Measurements from ENCODE around the gene KRTAP10-1. TPM values are rescaled to one million over a fixed set of nuclear protein-coding genes. Genes with fewer than 3 reads are reported as not detected.
"Not testable (repeated sequence)": the region's sequence is repeated elsewhere in the genome, so short reads cannot be mapped to it uniquely, and the experiment has no call there.

KRTAP10-1 gene
- total and polyA plus RNA-seq, 9 of the 15 experiments (the other 6 are each of a cell fraction or from before 2014, with no cell fraction given), result not detected

- CTCF ChIA-PET (ENCODE audit: low intra/inter-chr PET ratio); BruUV-seq (replicated peaks): not testable (repeated sequence)
- in situ Hi-C loops (cut with MboI), result loop anchor here (10.0 kb wide), 1 partner anchor 432 kb away; no protein-coding TSS in a partner anchor
Observed at GRCh38 chr21:44503006-44503889, 36.7 kb downstream of the KRTAP10-1 start.

GRCh38 chr21:44502171-44502958, 37.6 kb downstream of the KRTAP10-1 start:
- H3K27ac ChIP-seq (ENCODE audit: extremely low read depth, low read depth, low read length), result no peak overlapping the region
- TF ChIP-seq ESRRA (IDR thresholded peaks at IDR 0.05; ENCODE audit: borderline replicate concordance, low read depth) (no peak), ZNF165 (CRISPR knock-in tag; IDR thresholded peaks at IDR 0.05; ENCODE audit: borderline replicate concordance) (no peak), CBFA2T2 (conservative IDR thresholded peaks at IDR 0.05) (no peak), CBX1 (IDR thresholded peaks at IDR 0.05; ENCODE audit: low read depth) (no peak), DDX20 (tag; IDR thresholded peaks at IDR 0.05; ENCODE audit: low read depth) (no peak), RUNX1 (IDR thresholded peaks at IDR 0.05; ENCODE audit: low read depth) (no peak), GATAD2A (IDR thresholded peaks at IDR 0.05) (no peak), SMARCA4 (IDR thresholded peaks at IDR 0.05) (no peak), ID3 (CRISPR knock-in tag; IDR thresholded peaks at IDR 0.05) (no peak), ID3 (tag; IDR thresholded peaks at IDR 0.05) (no peak), RBBP5 (IDR thresholded peaks at IDR 0.05; ENCODE audit: borderline replicate concordance, insufficient read depth, low read length, poor library complexity, severe bottlenecking) (no peak)

More at GRCh38 chr21:44503006-44503889, 36.7 kb downstream of the KRTAP10-1 start:
- H4K20me1 ChIP-seq (replicated peaks; ENCODE audit: control insufficient read depth, insufficient read depth, low read length); H3K9me1 ChIP-seq (ENCODE audit: control insufficient read depth, insufficient read depth, low read length); H3K27ac ChIP-seq (ENCODE audit: extremely low read depth, low read depth, low read length); ATAC-seq; H2AFZ ChIP-seq (ENCODE audit: low read depth, low read length); H3K36me3 ChIP-seq (ENCODE audit: control insufficient read depth, insufficient read depth, low read length); H3K9ac ChIP-seq (ENCODE audit: insufficient read depth in 1 of 2, low read depth in 2 of 2, low read length in 2 of 2); H3K79me2 ChIP-seq (ENCODE audit: control insufficient read depth, insufficient read depth, low read length); H3K4me3 ChIP-seq; H3K4me2 ChIP-seq (ENCODE audit: insufficient read depth, low read length); FAIRE-seq; intact Hi-C loops (cut with micrococcal nuclease); H3K9me3 ChIP-seq (replicated peaks; ENCODE audit: control insufficient read depth, insufficient read depth, low read depth, low read length); DNase-seq (ENCODE audit: extremely low read depth in 1 of 4, low spot score in 3 of 4): not testable (repeated sequence)
- 3% methylated on average over 19 of the region's 44 CpGs for WGBS (ENCODE audit: insufficient coverage, low coverage, missing lambda C conversion rate)
- peaks cover 70 to 85% of the 10 kb centered on the region in 2 experiments for H3K27me3 ChIP-seq (ENCODE audit: control insufficient read depth in 2 of 2, insufficient read depth in 2 of 2, low read length in 2 of 2)
- peaks cover 0 to 37% of the 10 kb centered on the region in 2 experiments; a peak in 3 of 5 replicates for H3K4me1 ChIP-seq (replicated peaks in 1 of 2; ENCODE audit: control insufficient read depth in 2 of 2, insufficient read depth in 2 of 2, low read length in 2 of 2)
- POLR2A ChIA-PET, result interaction anchor here (0.9 to 1.3 kb wide), 2 partner anchors 9 to 12 kb away, joined by 3 to 4 read pairs; no protein-coding TSS in a partner anchor

More at GRCh38 chr21:44502171-44502958, 37.6 kb downstream of the KRTAP10-1 start:
- peaks cover 0 to 37% of the 10 kb centered on the region in 2 experiments; a peak in 3 of 5 replicates for H3K4me1 ChIP-seq (replicated peaks in 1 of 2; ENCODE audit: control insufficient read depth in 2 of 2, insufficient read depth in 2 of 2, low read length in 2 of 2)
- no peak overlapping the region for H2AFZ ChIP-seq (ENCODE audit: low read depth, low read length)
- DNase-seq (ENCODE audit: extremely low read depth in 1 of 4, low spot score in 3 of 4) (no peak), ATAC-seq (no peak), FAIRE-seq (no peak)
- no peak overlapping the region for H3K4me3 ChIP-seq
- H3K79me2 ChIP-seq (ENCODE audit: control insufficient read depth, insufficient read depth, low read length), result no peaks in the 10 kb centered on the region
- no peak overlapping the region; a peak in 1 of 4 replicates for H3K9ac ChIP-seq (ENCODE audit: insufficient read depth in 1 of 2, low read depth in 2 of 2, low read length in 2 of 2)
- H3K4me2 ChIP-seq (ENCODE audit: insufficient read depth, low read length), result no peak overlapping the region
- ChIA-PET POLR2A (interaction anchor here (0.9 to 1.3 kb wide), 2 partner anchors 8 to 13 kb away, joined by 3 to 4 read pairs; no protein-coding TSS in a partner anchor), CTCF (ENCODE audit: low intra/inter-chr PET ratio) (no interaction called here)
- peaks cover 72 to 86% of the 10 kb centered on the region in 2 experiments for H3K27me3 ChIP-seq (ENCODE audit: control insufficient read depth in 2 of 2, insufficient read depth in 2 of 2, low read length in 2 of 2)
- no peaks in the 10 kb centered on the region for H3K36me3 ChIP-seq (ENCODE audit: control insufficient read depth, insufficient read depth, low read length)
- intact Hi-C loops (cut with micrococcal nuclease) (no loop called here), in situ Hi-C loops (cut with MboI) (loop anchor here (10.0 kb wide), 1 partner anchor 432 kb away; no protein-coding TSS in a partner anchor)
- WGBS (ENCODE audit: insufficient coverage, low coverage, missing lambda C conversion rate), result 6% methylated on average over 25 of the region's 27 CpGs
- no peaks in the 10 kb centered on the region for H3K9me1 ChIP-seq (ENCODE audit: control insufficient read depth, insufficient read depth, low read length)
- H4K20me1 ChIP-seq (replicated peaks; ENCODE audit: control insufficient read depth, insufficient read depth, low read length), result peaks cover 8% of the 10 kb centered on the region
- BruUV-seq (replicated peaks), result no TSS peak
- no peaks in the 10 kb centered on the region for H3K9me3 ChIP-seq (replicated peaks; ENCODE audit: control insufficient read depth, insufficient read depth, low read depth, low read length)

Measured in K562 (cell line).